Measurements from ENCODE around the gene C1S. TPM values are rescaled to one million over a fixed set of nuclear protein-coding genes. Genes with fewer than 3 reads are reported as not detected.

C1S gene
- total and polyA plus RNA-seq, 2 donors (not counting 3 experiments of a cell fraction or from before 2014, with no cell fraction given) = 0.32 to 0.38 TPM

DNA sequence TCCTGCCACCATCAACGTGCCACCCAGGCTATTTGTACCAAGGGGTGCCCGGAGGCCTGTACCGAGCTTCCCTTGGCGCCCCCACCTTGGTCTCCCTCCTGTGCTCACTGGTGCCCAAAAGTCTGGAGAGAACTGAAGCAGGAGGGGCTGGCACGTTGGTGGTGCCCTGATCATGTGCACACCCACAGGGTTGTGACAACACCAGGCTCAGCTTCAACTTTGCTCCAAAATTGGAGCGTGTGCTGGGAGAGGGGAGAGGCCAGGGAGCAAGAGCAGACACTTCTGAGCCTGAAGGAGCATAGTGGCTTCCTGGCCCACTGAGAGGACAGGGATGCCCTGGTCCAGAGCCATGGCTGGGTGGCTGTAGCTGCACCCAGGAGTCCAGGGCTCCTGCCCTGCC lies 29.2 kb upstream of the C1S start:
- DNase-seq (ENCODE audit: low read depth, low spot score) = no peak
- CTCF ChIA-PET = no interaction called here
- Histone ChIP-seq H3K9me3 (replicated peaks; ENCODE audit: control insufficient read depth, insufficient read depth, low read length) (no peaks in the 10 kb centered on the region), H3K9ac (replicated peaks; ENCODE audit: extremely low read depth, insufficient read depth, low read length) (no peak overlapping the region), H3K79me2 (ENCODE audit: control insufficient read depth, insufficient read depth, low read length) (no peaks in the 10 kb centered on the region), H3K4me2 (ENCODE audit: insufficient read depth, low read length) (no peak overlapping the region), H3K36me3 (ENCODE audit: control insufficient read depth in 2 of 2, extremely low read depth in 1 of 2, insufficient read depth in 2 of 2, low read length in 2 of 2) (no peaks in the 10 kb centered on the region), H3K4me1 (ENCODE audit: control insufficient read depth, extremely low read depth, insufficient read depth, low read length) (no peaks in the 10 kb centered on the region), H4K20me1 (replicated peaks; ENCODE audit: control insufficient read depth, extremely low read depth, insufficient read depth, low read length) (no peaks in the 10 kb centered on the region), H3K4me3 (replicated peaks in 1 of 3; ENCODE audit: insufficient read depth in 1 of 3, low read depth in 1 of 3, low read length in 3 of 3) (no peak overlapping the region), H2AFZ (ENCODE audit: low read depth, low read length) (no peak overlapping the region), H3K9me1 (replicated peaks; ENCODE audit: control insufficient read depth, extremely low read depth, insufficient read depth, low read length) (no peaks in the 10 kb centered on the region), H3K27ac (ENCODE audit: insufficient read depth, low read depth, low read length) (no peak overlapping the region), H3K27me3 (ENCODE audit: control insufficient read depth in 2 of 2, insufficient read depth in 2 of 2, low read length in 2 of 2) (peaks cover 5 to 8% of the 10 kb centered on the region in 2 experiments)
- no TSS peak for BruUV-seq (replicated peaks)
- FAIRE-seq = no peak
- TF ChIP-seq POLR2A (IDR thresholded peaks at IDR 0.05; ENCODE audit: low read depth, low read length) (no peak), MYC (IDR thresholded peaks at IDR 0.05; ENCODE audit: low read depth, low read length) (no peak), JUN (IDR thresholded peaks at IDR 0.05; ENCODE audit: borderline replicate concordance, insufficient read depth, insufficient read length, low read depth) (no peak), GATA2 (IDR thresholded peaks at IDR 0.05; ENCODE audit: insufficient read depth, insufficient read length, low read depth, low read length) (no peak), FOS (IDR thresholded peaks at IDR 0.05; ENCODE audit: borderline replicate concordance, insufficient read depth, low read length) (no peak), POLR2AphosphoS5 (IDR thresholded peaks at IDR 0.05; ENCODE audit: insufficient read depth, low read depth, low read length) (no peak), EZH2 (IDR thresholded peaks at IDR 0.05; ENCODE audit: borderline replicate concordance, low read depth, low read length, severe bottlenecking) (no peak)
- TF ChIP-seq, protein P1, sequence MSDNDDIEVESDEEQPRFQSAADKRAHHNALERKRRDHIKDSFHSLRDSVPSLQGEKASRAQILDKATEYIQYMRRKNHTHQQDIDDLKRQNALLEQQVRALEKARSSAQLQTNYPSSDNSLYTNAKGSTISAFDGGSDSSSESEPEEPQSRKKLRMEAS (IDR thresholded peaks at IDR 0.05; ENCODE audit: insufficient read depth, insufficient read length) = no peak
- TF ChIP-seq, protein P2, sequence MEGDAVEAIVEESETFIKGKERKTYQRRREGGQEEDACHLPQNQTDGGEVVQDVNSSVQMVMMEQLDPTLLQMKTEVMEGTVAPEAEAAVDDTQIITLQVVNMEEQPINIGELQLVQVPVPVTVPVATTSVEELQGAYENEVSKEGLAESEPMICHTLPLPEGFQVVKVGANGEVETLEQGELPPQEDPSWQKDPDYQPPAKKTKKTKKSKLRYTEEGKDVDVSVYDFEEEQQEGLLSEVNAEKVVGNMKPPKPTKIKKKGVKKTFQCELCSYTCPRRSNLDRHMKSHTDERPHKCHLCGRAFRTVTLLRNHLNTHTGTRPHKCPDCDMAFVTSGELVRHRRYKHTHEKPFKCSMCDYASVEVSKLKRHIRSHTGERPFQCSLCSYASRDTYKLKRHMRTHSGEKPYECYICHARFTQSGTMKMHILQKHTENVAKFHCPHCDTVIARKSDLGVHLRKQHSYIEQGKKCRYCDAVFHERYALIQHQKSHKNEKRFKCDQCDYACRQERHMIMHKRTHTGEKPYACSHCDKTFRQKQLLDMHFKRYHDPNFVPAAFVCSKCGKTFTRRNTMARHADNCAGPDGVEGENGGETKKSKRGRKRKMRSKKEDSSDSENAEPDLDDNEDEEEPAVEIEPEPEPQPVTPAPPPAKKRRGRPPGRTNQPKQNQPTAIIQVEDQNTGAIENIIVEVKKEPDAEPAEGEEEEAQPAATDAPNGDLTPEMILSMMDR (IDR thresholded peaks at IDR 0.05; ENCODE audit: extremely low read depth in 1 of 2, insufficient read depth in 1 of 2, low read depth in 1 of 2, low read length in 2 of 2) = no peak
- dilution Hi-C loops (cut with MboI; ENCODE audit: extremely low pct_ligation_motif_present, low sequenced_read_pairs) = no loop called here
- intact Hi-C loops (cut with micrococcal nuclease) = no loop called here
- POLR2A ChIA-PET = no interaction called here

All from endothelial cell of umbilical vein (primary cell).